OCI-LY1 (cell line): ENCODE measurements around the gene RASA2.

Source experiments
- H2AFZ ChIP-seq: fragments of 200-600 bp; sonication (generic), shearing (Covaris generic); 2 replicates; pipeline ENCODE4 v1.6.0; 2014; ENCODE audit warnings: antibody characterized with exemption, mild to moderate bottlenecking, low read length
- H3F3A ChIP-seq: fragments of 200-600 bp; sonication (generic), shearing (Covaris generic); 2 replicates; pipeline ENCODE4 v1.6.0; 2014; ENCODE audit warnings: mild to moderate bottlenecking, antibody characterized with exemption, low read length, moderate library complexity; ENCODE audit not compliant: insufficient read depth
- H3K27ac ChIP-seq: fragments of 200-600 bp; sonication (generic); 2 replicates; pipeline ENCODE4 v1.5.1; 2014; ENCODE audit warnings: low read length, mixed run types, mild to moderate bottlenecking, low read depth; ENCODE audit not compliant: poor library complexity, severe bottlenecking
- H3K27me3 ChIP-seq: fragments of 200-600 bp; sonication (generic); 2 replicates; pipeline ENCODE4 v1.6.0; 2014; ENCODE audit warnings: antibody characterized with exemption, mild to moderate bottlenecking, low read length, moderate library complexity; ENCODE audit not compliant: insufficient read depth
- H3K36me3 ChIP-seq: fragments of 200-600 bp; sonication (generic); 2 replicates; pipeline ENCODE4 v1.6.1; 2014; ENCODE audit warnings: mild to moderate bottlenecking, antibody characterized with exemption, low read length, moderate library complexity, mixed read lengths; ENCODE audit not compliant: insufficient read depth
- H3K4me1 ChIP-seq: fragments of 200-600 bp; sonication (generic); 2 replicates; pipeline ENCODE4 v1.5.1; 2014; ENCODE audit warnings: mild to moderate bottlenecking, low read length, moderate library complexity; ENCODE audit not compliant: insufficient read depth, severe bottlenecking
- H3K4me2 ChIP-seq: fragments of 200-600 bp; sonication (generic), shearing (Covaris generic); 2 replicates; pipeline ENCODE4 v1.6.1; 2014; ENCODE audit warnings: low read length
- H3K4me3 ChIP-seq: fragments of 200-600 bp; sonication (generic); 2 replicates; pipeline ENCODE4 v1.5.1; 2014; ENCODE audit warnings: low read length, low read depth, mild to moderate bottlenecking, mixed read lengths; ENCODE audit not compliant: poor library complexity, severe bottlenecking
- H3K79me2 ChIP-seq: fragments of 200-600 bp; shearing (Covaris generic); 2 replicates; pipeline ENCODE4 v1.6.1; 2016; ENCODE audit warnings: mixed run types, low read length, mixed read lengths; ENCODE audit not compliant: insufficient read depth
- H3K9ac ChIP-seq: fragments of 200-600 bp; sonication (generic), shearing (Covaris generic); 2 replicates; pipeline ENCODE4 v1.6.1; 2014; ENCODE audit warnings: mild to moderate bottlenecking, low read length, mixed read lengths
- H3K9me2 ChIP-seq: fragments of 200-600 bp; sonication (generic), shearing (Covaris generic); 2 replicates; pipeline ENCODE4 v1.6.1; 2014; ENCODE audit warnings: low read depth, mild to moderate bottlenecking, low read length, mixed read lengths
- H3K9me3 ChIP-seq: fragments of 200-600 bp; shearing (Covaris generic); 2 replicates; pipeline ENCODE4 v1.6.1; 2014; ENCODE audit warnings: low read length, mixed read lengths
- H4K20me1 ChIP-seq: fragments of 200-600 bp; sonication (generic), shearing (Covaris generic); 2 replicates; pipeline ENCODE4 v1.6.0; 2016; ENCODE audit warnings: mild to moderate bottlenecking, low read length; ENCODE audit not compliant: insufficient read depth
- CTCF ChIP-seq: fragments of 200-600 bp; sonication (generic), shearing (Covaris generic); IDR thresholded peaks from 2 replicates; pipeline ENCODE4 v1.5.1; 2017; ENCODE audit warnings: mild to moderate bottlenecking, antibody characterized with exemption, low read length, moderate library complexity, mixed read lengths
- EZH2 ChIP-seq: fragments of 200-600 bp; sonication (generic), shearing (Covaris generic); IDR thresholded peaks from 2 replicates; pipeline ENCODE4 v1.8.0; 2017; ENCODE audit warnings: borderline replicate concordance, mixed run types, mild to moderate bottlenecking, antibody characterized with exemption, low read length, moderate library complexity, mixed read lengths

The RASA2 gene

GRCh38 chr3:141489203-141489602 is 2.4 kb downstream of the RASA2 start:
- H3K36me3 ChIP-seq = peaks cover 10% of the 10 kb centered on the region; the same call in 1 of the 2 replicates
- peaks cover 5% of the 10 kb centered on the region; the same call in 1 of the 2 replicates for H4K20me1 ChIP-seq
- peaks cover 55% of the 10 kb centered on the region for H3K79me2 ChIP-seq
- no peak overlapping the region for H3K9ac ChIP-seq
- no peaks in the 10 kb centered on the region for H3K9me3 ChIP-seq
- 0 out of 2 replicates have a peak, but pooled peaks cover 4% of the 10 kb centered on the region for H3F3A ChIP-seq
- no peaks in the 10 kb centered on the region for H3K9me2 ChIP-seq
- no peaks in the 10 kb centered on the region for H3K27me3 ChIP-seq
- H2AFZ ChIP-seq = no peak overlapping the region
- no peak overlapping the region for H3K27ac ChIP-seq
- H3K4me1 ChIP-seq = peaks cover 33% of the 10 kb centered on the region
- no peak overlapping the region for H3K4me2 ChIP-seq
- no peak for TF ChIP-seq EZH2
- no peak for TF ChIP-seq CTCF
- no peak overlapping the region for H3K4me3 ChIP-seq

- H3K27ac ChIP-seq = no peak overlapping the region
- no peaks in the 10 kb centered on the region for H3K27me3 ChIP-seq
- TF ChIP-seq EZH2 (no peak), CTCF (no peak)
- no peak overlapping the region for H3K9ac ChIP-seq
- H3K9me3 ChIP-seq = no peaks in the 10 kb centered on the region
- H3K9me2 ChIP-seq = no peaks in the 10 kb centered on the region
- no peak overlapping the region for H2AFZ ChIP-seq
- no peak overlapping the region for H3K4me3 ChIP-seq
- H3F3A ChIP-seq = 0 out of 2 replicates have a peak, but pooled peaks cover 4% of the 10 kb centered on the region
- peaks cover 10% of the 10 kb centered on the region; the same call in 1 of the 2 replicates for H3K36me3 ChIP-seq
- no peak overlapping the region for H3K4me2 ChIP-seq
- peaks cover 5% of the 10 kb centered on the region; the same call in 1 of the 2 replicates for H4K20me1 ChIP-seq
- peaks cover 65% of the 10 kb centered on the region for H3K79me2 ChIP-seq
- peaks cover 24% of the 10 kb centered on the region for H3K4me1 ChIP-seq
Observed at GRCh38 chr3:141491081-141491480, 4.3 kb downstream of the RASA2 start.

- H3K4me1 ChIP-seq = peaks cover 18% of the 10 kb centered on the region
- no peak overlapping the region for H3K4me2 ChIP-seq
- peaks cover 5% of the 10 kb centered on the region; the same call in 1 of the 2 replicates for H4K20me1 ChIP-seq
- H2AFZ ChIP-seq = no peak overlapping the region
- H3K79me2 ChIP-seq = peaks cover 65% of the 10 kb centered on the region
- no peaks in the 10 kb centered on the region for H3K9me3 ChIP-seq
- H3K36me3 ChIP-seq = peaks cover 10% of the 10 kb centered on the region; the same call in 1 of the 2 replicates
- H3K9me2 ChIP-seq = no peaks in the 10 kb centered on the region
- H3F3A ChIP-seq = 0 out of 2 replicates have a peak, but pooled peaks cover 4% of the 10 kb centered on the region
- TF ChIP-seq EZH2 (no peak), CTCF (no peak)
- H3K4me3 ChIP-seq = no peak overlapping the region
- H3K27me3 ChIP-seq = no peaks in the 10 kb centered on the region
- H3K9ac ChIP-seq = no peak overlapping the region
- H3K27ac ChIP-seq = no peak overlapping the region
Observed at GRCh38 chr3:141491929-141492328, 5.1 kb downstream of the RASA2 start.
